Suprapubic skin (tissue), 3 donors: ENCODE data around the gene ENKD1.

Experiments used
- POLR2A ChIP-seq, 2 donors: fragments of 450-650 bp; IDR thresholded peaks; one replicate each; pipeline ENCODE4 v1.6.1; 2017; ENCODE audit warnings: antibody characterized with exemption in 2 of 2, mild to moderate bottlenecking in 2 of 2, moderate library complexity in 2 of 2
- TF ChIP-seq, protein P1 (sequence below), 2 donors: fragments of 200-600 bp in 1 of 2; fragments of 450-650 bp in 1 of 2; sonication (generic) in 1 of 2; IDR thresholded peaks; one replicate each; pipeline ENCODE4 v1.5.1; 2016 to 2019; ENCODE audit warnings: antibody characterized with exemption in 2 of 2, mild to moderate bottlenecking in 1 of 2, moderate library complexity in 1 of 2

DNA sequence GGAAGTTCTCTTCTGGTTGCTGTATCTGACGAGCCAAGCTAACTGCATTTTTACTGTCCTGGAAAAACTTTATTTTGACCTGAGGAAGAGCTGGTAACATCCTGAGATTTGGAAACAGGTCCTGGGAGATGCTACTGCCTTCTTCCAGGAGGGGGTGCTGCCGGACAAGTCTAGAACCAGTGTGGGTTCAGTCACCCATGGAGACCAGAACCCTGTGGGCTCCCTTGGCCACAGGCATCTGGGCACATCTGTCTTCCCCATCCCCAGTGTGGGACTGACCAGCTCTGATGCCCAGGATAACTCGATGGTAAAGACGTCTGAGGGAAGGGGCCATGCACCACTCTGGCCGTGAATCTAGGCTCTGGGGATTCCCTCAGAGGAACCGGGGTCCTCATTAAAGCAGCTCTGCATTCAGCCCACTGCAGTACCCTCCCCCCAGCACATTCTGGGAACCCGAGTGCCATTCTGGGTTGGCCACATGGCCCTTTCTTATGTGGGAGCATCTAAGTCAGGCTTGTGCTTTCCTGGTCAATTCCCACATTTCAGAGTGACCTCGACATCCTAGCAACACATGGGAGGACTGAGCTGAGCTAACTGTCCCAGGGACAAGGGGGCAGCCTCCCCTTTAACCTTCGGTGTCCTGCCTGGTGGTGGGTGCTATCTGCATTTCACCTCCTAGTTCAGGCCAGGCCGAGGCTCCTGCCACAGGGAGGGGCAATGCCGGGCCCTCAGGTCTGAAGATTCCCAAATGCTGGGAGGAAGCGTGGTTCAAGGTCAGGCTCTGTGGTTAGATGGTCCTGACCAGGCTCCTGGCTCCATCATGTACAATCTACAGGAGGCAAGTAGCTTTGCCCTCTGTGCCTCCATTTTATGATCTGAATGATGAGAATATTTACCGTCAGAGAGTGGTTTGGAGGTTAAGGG is 6.5 kb upstream of the ENKD1 start:
- TF ChIP-seq POLR2A (IDR thresholded peaks at IDR 0.05) = no peak
- TF ChIP-seq, protein P1, sequence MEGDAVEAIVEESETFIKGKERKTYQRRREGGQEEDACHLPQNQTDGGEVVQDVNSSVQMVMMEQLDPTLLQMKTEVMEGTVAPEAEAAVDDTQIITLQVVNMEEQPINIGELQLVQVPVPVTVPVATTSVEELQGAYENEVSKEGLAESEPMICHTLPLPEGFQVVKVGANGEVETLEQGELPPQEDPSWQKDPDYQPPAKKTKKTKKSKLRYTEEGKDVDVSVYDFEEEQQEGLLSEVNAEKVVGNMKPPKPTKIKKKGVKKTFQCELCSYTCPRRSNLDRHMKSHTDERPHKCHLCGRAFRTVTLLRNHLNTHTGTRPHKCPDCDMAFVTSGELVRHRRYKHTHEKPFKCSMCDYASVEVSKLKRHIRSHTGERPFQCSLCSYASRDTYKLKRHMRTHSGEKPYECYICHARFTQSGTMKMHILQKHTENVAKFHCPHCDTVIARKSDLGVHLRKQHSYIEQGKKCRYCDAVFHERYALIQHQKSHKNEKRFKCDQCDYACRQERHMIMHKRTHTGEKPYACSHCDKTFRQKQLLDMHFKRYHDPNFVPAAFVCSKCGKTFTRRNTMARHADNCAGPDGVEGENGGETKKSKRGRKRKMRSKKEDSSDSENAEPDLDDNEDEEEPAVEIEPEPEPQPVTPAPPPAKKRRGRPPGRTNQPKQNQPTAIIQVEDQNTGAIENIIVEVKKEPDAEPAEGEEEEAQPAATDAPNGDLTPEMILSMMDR (IDR thresholded peaks at IDR 0.05) = peak; percentile 61 to 75
